Raji (cell line): ENCODE results near the gene GTPBP4.
A peak's percentile ranks its signal among the peaks of the same experiment; 100 is the strongest.

Experiments
- POLR2A ChIP-seq: IDR thresholded peaks from 2 replicates; pipeline ENCODE4 v1.6.1; 2011; ENCODE audit warnings: low read depth, low read length, control low read depth; ENCODE audit not compliant: insufficient read depth

GTPBP4 gene

GRCh38 chr10:1022413-1022812 is 34.2 kb downstream of the GTPBP4 start:
- no peak for TF ChIP-seq POLR2A

- no peak for TF ChIP-seq POLR2A
These were observed 35.9 kb downstream of the GTPBP4 start for GRCh38 chr10:1024103-1024502.

- no peak for TF ChIP-seq POLR2A
These were observed 37.4 kb downstream of the GTPBP4 start, which contains the start of gene IDI2 for GRCh38 chr10:1025683-1026082. Gene IDI2, minus strand, starts transcription at chr10:1025859. Its CDS starts 1,136 bp downstream, at chr10:1024723.

GRCh38 chr10:1026578-1026977 is 38.3 kb downstream of the GTPBP4 start:
- no peak for TF ChIP-seq POLR2A

GRCh38 chr10:1029838-1030237 is 41.6 kb downstream of the GTPBP4 start:
- TF ChIP-seq POLR2A = no peak

- no peak for TF ChIP-seq POLR2A
These were observed 45.4 kb downstream of the GTPBP4 start for GRCh38 chr10:1033601-1034000.

GRCh38 chr10:1034758-1035157 is 46.5 kb downstream of the GTPBP4 start:
- TF ChIP-seq POLR2A = no peak

- TF ChIP-seq POLR2A = no peak
These were observed 47.0 kb downstream of the GTPBP4 start for GRCh38 chr10:1035201-1035600.

GRCh38 chr10:1036341-1036791 is 48.1 kb downstream of the GTPBP4 start:
- no peak for TF ChIP-seq POLR2A

- no peak for TF ChIP-seq POLR2A
These were observed 48.9 kb downstream of the GTPBP4 start for GRCh38 chr10:1037098-1037497.

- no peak for TF ChIP-seq POLR2A
These were observed 51.9 kb downstream of the GTPBP4 start for GRCh38 chr10:1040133-1040532.

GRCh38 chr10:1041514-1041913 is 53.3 kb downstream of the GTPBP4 start:
- no peak for TF ChIP-seq POLR2A

GRCh38 chr10:1043532-1043995 is 55.3 kb downstream of the GTPBP4 start:
- TF ChIP-seq POLR2A = no peak

- TF ChIP-seq POLR2A = no peak
These were observed 55.9 kb downstream of the GTPBP4 start for GRCh38 chr10:1044146-1044545.

GRCh38 chr10:1044964-1045363 is 56.7 kb downstream of the GTPBP4 start:
- TF ChIP-seq POLR2A = no peak

- TF ChIP-seq POLR2A = no peak
These were observed 57.2 kb downstream of the GTPBP4 start for GRCh38 chr10:1045415-1045814.

GRCh38 chr10:1047937-1048336 is 59.7 kb downstream of the GTPBP4 start:
- TF ChIP-seq POLR2A = no peak

- TF ChIP-seq POLR2A = no peak
These were observed 60.1 kb downstream of the GTPBP4 start for GRCh38 chr10:1048349-1048731.

- TF ChIP-seq POLR2A = peak; percentile 92
These were observed 60.6 kb downstream of the GTPBP4 start, which contains the start of gene IDI1 for GRCh38 chr10:1048732-1049424. Gene IDI1, minus strand, starts transcription at chr10:1049119. Its CDS starts 116 bp downstream, at chr10:1049003.
